GM21529 (cell line): ENCODE data around the gene EXOC6B.

Experiments
- ATAC-seq: cut with Tn5 transposase; IDR thresholded peaks from one replicate; pipeline ENCODE4 v1.9.1; 2021; ENCODE audit not compliant: unreplicated experiment

EXOC6B gene

DNA sequence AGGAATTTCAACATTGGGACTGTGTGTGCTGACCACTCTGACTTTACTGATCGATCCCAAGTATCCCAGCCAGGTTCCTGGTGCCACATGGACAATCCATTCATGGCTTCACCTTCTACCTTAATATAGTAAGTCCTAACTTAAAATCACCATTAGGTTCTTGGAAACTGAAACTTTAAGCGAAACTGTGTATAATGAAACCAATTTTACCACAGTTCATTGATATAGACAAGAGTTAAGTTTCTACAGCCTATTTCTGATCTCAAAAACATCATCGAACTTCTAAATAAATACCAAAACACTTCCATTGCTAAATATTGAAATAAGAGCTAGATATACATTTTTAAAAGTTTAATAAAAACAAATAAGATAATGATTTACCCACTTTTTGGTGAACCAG is 4.4 kb upstream of the EXOC6B start:
- ATAC-seq, result no peak

DNA sequence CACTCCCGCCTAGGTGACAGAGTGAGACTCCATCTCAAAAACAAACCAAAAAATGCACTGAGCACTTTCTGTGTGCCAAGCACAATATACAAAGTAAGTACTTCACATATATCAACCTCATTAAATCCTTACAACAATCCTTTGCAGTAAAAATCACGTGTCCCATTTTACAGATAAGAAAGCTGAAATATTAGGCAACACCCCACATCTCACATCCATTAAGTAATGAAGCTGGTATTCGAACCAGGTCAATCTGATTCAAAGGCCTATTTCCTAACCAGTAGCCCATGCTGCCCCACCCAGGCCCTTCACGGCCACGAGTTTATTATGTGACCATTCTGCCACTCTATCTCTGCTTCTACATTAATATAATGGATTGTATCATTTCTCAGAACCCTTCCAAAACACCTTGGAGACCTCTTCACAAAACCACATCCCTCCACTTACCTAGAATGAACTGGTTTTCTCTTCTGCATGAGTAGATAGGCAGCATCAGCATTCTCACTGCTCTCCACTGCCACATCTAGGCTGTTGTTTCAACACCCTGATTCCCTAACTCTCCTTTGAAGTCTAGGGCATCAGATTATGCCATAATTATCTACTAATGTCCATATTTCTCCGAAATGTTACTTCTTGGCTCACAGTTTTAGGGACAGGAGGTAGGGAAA is 3.1 kb upstream of the EXOC6B start:
- no peak for ATAC-seq

DNA sequence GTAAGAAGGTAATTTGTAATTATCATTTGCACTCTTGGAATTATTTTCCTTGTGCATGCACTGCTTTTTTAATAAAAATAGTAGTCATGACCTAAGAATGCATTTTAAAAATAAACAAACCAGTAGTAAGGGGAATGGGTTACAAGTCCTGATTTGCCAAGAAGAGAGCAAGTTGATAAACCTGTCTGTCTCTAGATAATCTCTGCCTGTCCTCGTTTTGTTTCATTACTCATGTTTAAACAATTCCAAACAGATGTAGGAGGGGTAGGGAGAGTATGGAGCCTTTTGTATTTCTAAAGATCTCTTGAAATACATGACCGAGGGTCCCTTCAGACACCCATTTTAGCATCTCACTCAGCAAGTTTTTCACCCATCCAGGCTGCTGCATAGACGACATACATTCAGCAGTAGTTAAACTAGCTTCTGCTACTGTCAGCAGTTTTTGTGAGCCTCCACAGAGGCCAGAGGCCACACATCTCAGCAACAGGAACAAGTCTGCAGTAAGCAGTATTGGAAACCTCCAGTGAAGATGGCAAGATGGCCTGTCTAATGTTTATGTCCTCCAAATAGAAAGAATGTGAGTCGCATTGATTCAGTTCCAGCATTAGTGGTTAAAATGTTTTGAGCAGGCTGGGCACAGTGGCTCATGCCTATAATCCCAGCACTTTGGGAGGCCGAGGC is 2.3 kb upstream of the EXOC6B start:
- ATAC-seq, result no peak

DNA sequence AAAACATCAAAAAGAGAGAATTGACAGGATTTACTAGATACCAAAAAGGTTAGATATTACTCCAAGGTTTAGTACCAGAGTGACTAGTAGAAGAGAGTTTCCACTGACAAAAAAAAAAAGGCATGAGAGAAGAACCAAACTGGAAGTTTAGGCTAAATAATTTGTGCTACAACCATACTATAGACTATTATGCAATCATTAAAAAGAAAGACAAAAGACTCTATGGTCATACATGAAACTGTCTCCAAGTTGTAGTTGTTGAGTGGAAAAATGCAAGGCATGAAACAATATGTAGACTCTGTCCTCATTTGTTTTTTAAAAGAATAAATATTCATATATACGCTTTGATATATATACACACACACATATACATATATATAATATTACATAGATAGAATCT is 1.7 kb upstream of the EXOC6B start:
- no peak for ATAC-seq

DNA sequence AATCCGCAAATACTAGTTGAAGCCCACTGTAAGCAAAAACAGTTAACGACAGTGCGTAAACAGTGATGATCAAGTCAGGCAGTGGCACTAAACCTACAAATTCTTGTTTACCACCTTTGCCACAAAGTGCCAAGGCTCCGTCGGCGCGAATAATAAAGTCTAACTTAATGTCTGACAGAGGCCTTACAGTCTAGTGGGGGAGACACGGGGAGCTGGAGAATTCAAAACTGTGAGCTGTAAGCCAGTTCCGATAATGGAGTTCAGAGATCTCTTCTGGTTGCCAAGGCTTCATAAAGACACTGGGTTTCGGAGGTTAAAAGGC is 284 bp upstream of the EXOC6B start:
- ATAC-seq, result no peak

DNA sequence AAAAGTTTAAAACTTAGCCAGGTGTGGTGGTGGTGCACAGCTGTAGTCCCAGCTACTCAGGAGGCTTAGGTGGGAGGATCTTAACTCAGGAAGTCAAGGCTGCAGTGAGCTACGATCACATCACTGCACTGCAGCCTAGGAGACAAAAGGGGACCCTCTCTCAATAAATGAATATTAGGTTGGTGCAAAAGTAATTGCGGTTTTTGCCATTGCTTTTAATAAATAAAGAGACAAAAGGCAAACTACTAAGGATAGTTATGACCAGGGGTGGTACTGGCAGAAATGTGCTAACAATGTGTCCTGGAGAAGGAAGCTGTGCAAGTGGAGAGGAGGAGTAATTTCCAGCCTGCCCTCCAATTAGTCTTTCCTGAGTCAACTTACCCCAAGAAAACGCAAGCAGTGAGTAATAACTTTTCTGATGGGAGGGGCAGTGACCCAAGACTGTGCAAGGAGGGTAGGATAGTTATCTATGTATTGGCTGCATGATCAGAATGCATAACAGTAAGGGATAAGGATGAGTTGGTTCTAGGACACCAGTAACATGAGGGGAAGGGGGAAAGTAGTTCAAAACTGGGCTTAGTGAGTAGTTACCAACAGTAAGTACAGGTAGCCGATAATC is 1.5 kb downstream of the EXOC6B start:
- ATAC-seq, result no peak

DNA sequence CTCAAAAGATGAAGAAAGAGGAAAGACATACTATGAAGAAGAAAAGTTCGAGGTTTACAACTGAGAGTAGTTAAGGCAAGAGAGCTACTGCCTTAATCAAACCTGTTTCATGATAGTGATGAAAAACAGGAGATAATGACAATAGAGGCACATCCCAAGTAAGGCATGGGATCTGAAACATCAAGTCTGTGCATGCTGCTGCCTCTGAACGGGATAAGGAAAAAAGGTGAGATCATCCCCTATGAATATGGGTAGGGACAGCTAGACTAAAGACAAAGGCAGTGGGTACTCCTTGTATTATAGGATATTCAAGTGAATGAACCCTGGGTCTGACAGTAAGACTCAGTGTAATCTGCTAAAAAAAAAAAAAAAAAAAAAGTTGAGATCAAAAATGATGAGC is 3.0 kb downstream of the EXOC6B start:
- ATAC-seq, result no peak

DNA sequence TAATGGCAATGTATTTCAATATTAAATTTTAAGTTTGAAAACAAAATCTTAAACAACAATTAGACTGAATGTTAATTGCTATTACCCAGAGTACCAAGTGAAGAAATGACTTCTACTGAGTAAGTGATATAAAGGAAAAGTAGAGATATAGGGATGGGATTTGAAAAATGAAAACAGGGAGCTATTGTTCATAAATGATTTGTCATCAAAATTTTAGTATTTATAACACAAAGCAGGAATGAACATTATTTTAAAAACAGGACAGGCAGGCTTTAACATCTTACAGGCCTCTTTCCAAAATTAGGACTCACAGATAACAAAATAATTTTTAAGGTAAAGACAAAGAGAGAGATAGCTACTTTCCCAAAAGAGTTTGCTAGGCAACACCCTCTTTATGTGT is 3.9 kb downstream of the EXOC6B start:
- ATAC-seq, result no peak

DNA sequence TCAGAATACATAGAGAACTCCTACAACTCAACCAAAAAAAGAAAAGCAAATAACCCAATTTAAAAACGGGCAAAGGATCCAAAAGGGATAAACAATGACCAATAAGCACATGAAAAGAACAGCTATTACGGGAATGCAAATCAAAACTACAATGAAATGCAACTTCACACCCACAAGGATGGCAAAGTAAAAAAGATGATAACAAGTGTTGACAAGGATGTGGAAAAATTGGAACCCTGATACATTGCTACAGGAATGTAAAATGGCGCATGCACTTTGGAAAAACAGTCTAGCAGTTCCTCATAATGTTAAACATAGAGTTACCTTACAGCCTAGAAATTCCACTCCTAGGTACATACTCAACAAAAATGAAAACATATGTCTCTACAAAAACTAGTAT is 4.7 kb downstream of the EXOC6B start:
- no peak for ATAC-seq

DNA sequence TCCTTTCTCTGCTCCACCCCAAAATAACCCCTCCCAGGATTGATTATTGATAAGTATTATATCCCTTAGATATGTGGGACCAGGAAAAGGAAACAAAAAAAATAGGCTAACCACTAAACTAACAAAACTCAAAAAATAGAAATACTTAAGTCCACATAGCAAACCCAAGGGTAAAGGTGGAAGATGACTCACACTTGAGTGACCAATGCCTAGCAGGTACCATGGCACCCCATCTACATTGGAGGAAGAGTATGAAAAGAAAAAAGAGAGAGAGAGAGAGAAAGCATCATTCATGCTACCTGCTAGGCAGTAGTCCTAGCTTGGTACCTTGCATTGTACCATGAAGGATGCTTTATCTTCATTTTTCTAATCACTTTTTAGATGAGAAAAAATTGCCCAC is 6.3 kb downstream of the EXOC6B start:
- no peak for ATAC-seq

DNA sequence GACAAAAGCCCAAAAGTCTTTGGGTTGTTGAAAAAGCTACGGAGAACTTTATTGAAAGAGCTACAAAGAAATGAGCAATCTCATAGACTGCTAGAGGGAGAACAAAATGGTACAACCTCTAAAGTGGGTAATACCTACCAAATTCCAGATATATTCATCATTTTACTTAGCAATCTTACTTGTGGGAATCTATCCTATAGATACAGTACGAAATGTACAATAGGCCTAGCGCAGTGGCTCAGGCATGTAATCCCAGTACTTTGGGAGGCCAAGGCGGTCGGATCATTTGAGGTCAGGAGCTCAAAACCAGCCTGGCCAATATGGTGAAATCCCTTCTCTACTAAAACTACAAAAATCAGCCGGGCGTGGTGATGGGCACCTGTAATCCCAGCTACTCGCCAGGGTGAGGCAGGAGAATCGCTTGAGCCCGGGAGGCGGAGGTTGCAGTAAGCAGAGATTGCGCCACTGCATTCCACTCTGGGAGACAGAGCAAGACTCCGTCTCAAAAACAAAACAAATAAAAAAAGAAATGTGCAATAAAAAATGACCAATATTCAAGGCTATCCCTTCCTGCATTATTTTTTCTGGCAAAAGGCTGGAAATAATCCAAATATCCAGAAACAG is 10.1 kb downstream of the EXOC6B start:
- ATAC-seq, result no peak

DNA sequence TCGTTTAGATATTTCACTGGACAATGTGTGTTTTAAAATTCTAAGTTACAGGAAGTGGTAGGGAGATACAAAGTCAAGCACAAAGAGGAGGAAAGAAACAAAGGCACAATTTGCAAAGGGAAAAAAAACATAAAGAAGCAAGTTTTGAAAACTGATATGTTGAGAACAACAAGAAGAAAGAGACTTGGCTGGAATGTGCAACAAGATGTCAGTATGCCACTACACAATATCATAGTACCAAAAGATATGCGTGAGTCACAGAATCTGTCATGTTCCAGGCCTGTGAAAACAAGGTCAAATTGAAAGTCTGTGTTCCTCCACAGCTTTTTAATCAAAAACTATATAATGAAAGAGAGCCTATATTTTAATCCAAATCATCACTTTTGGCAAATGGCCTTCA is 12.0 kb downstream of the EXOC6B start:
- ATAC-seq, result no peak

DNA sequence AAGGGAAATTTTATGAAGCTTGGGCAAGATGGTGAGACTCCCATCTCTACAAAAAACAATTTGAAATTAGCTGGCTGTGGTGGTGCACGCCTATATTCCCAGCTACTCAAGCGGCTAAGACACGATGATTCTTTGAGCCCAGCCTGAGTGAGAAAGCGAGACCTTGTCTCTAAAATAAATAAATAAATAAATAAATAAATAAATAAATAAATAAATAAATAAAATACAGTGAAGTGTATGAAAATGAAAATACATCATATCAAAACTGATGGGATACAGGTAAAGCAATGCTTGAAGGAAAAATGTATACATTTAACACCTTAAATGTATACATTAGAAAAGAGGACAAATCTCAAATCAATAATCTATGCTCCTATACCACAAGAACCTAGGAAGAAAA is 15.7 kb downstream of the EXOC6B start:
- ATAC-seq, result no peak

DNA sequence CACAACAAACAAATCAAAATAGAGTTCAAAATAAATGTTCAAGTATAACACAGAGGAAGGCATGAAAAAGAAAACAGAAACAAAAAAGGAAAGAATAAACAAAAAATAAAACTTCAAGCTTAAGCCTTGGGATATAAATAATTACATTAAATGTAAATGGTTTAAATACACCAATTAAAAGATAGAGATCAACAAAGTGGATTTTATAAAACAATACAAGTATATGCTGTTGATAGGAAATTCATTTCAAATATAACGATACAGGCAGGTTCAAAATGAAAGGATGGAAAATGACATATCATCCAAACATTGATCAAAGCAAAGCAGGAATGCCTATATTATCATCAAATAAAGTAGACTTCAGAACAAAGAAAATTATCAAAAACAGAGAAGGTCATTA is 16.7 kb downstream of the EXOC6B start:
- no peak for ATAC-seq

DNA sequence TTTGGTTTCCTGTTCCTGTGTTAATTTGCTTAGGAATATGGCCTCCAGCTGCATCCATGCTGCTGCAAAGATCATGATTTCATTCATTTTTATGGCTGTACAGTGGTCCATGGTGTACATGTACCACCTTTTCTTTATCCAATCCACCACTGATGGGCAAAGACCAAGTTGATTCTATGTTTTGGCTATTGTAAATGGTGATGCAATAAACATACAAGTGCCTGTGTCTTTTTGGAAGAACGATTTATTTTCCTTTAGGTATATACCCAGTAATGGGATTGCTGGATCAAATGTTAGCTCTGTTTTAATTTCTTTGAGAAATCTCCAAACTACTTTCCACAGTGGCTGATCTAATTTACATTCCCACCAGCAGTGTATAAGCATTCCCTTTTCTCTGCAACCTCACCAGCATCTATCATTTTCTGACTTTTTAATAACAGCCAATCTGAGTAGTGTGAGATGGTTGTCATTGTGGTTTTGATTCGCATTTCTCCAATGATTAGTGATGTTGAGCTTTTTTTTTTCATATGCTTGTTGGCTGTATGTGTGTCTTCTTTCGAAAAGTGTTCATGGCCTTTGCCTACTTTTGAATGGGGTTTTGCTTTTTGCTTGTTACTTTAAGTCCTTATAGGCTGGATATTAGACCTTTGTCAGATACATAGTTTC is 19.4 kb downstream of the EXOC6B start:
- ATAC-seq, result no peak

DNA sequence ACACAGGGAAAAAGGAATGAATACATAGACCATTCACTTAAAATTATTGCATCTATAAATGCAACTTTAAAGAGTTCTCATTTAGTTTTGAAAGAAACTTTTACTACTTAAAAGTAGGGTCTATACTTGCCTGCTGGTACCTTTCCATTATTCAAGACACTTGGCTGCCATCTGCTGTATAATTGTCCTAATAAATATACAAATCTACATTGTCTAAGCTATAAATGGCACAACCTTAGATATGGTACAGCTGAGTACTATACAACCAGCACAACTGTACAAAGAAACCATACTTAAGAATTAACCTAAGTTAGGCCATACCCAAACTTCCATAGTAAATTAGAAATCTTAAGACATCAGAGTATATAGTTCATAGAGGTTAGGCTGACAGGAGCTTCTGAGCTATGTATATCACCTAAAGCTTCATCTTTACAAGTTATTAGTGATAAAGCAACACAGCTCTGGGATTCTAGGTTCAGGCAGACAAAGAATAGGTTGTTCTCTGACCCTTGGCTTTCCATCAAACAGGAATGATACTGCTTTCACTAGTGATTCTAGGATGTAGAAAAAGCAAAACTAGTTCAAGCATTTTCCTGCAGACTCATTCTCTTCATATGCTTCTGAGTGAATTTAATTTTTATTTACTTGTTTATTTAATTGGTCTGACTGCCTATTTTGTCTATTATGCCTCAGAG is 22.1 kb downstream of the EXOC6B start:
- ATAC-seq, result no peak

DNA sequence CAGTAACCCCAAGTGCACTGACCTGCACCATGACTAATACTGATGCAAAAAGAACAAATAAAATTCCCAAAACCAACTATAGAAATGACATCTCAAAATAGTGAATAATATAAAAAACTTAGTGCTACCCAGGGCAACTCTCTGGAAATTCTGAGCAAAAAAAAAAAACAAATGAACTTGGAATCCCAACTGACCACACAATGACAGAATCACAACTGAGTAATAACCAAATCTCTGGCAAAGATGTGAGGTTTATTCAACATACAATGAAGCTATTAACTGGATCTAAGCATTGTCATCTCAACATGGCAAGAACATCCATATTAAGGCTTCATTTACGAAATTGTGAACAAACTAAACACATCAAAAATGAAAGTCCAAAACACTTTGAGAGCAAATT is 22.7 kb downstream of the EXOC6B start:
- ATAC-seq, result no peak

DNA sequence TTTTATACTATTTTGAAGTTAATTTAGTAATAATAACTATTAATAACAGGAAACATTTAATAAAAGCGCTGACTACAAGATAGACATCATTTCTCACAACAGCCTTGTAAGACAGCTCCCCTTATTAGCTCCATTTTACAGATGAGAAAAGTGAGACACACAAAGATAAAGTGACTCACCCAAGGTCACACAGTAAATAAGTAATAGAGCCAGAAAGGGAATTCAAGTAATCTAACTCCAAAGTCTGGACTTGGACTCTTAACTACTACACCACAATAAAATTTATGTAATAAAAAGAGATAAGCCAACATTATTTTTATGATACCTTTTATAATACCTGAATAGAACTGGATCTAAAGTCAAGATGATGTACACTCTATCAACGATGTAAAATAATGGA is 25.3 kb downstream of the EXOC6B start:
- no peak for ATAC-seq

DNA sequence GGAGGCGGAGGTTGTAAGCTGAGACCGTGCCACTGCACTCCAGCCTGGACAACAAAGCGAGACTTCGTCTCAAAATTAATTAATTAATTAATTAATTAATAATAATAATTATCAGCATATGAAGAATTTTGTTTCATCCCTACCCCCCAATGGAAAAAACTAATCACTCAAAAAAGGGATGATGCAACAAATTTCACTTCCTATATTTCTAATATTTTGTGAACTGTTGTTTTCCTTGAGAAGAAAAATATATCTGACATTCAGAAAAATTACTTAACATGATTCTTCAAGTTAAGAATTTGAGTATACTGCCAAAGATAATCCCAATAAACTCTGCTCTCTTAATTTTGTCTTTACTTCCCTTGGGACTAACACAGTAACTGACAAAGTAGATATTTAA is 28.1 kb downstream of the EXOC6B start:
- no peak for ATAC-seq

DNA sequence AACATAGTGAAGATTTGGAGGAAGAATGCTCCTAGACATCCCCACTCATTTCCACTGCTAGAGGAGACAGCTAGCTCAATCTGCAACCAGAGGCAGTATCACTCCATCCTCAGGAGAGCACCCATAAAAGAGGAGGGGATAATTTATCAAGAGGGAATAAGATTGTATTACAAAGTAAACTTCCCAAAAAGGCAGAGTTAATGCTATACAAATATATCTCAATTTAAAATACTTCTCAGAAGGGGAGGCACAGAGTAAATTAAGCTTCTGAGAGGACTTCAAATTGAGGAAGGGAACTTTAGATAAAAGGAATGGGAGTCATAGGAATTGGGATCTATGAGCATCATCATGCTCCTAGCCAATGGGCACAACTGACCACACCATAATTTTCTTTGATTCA is 29.1 kb downstream of the EXOC6B start:
- no peak for ATAC-seq

DNA sequence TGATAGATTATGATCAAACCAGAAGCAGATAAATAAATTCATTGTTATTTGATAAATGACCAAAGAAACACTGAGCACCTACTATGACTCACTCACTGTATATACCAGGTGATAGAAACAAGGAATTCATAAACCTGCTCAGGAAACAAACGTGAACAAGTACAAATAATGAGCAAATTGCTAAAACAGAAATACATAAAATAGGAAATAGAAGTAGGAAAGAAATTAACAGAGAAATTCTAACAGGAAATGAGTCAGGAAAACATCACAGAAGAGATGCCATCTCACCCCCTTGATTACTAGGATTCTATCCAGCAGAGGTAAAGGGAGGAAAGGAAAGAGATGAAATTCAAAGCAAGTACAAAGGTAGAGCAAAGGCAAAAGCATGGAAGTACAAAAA is 31.3 kb downstream of the EXOC6B start:
- no peak for ATAC-seq
